Fibroblast of peridontal ligament (primary cell): Measurements from ENCODE around the gene COL8A2.
A peak's percentile ranks its signal among the peaks of the same experiment; 100 is the strongest.

Source experiments
- DNase-seq: peaks from one replicate; pipeline ENCODE4 v3.0.0-alpha.2; 2010; ENCODE audit errors: extremely low read depth

Gene COL8A2

GRCh38 chr1:36137226-36137625, 12.2 kb upstream of the COL8A2 start:
- no peak for DNase-seq

- DNase-seq: peak; percentile 90
Observed at GRCh38 chr1:36136535-36136934, 11.5 kb upstream of the COL8A2 start.

- no peak for DNase-seq
Observed at GRCh38 chr1:36135796-36136195, 10.8 kb upstream of the COL8A2 start.

- no peak for DNase-seq
Observed at GRCh38 chr1:36135330-36135667, 10.3 kb upstream of the COL8A2 start.

GRCh38 chr1:36134505-36135329, 9.7 kb upstream of the COL8A2 start:
- DNase-seq: peak; percentile 70

GRCh38 chr1:36134031-36134430, 9.0 kb upstream of the COL8A2 start:
- peak; percentile 34 for DNase-seq

GRCh38 chr1:36133484-36133883, 8.5 kb upstream of the COL8A2 start:
- DNase-seq: peak; percentile 98

- no peak for DNase-seq
Observed at GRCh38 chr1:36132029-36132428, 7.0 kb upstream of the COL8A2 start.

GRCh38 chr1:36128905-36129206, 3.8 kb upstream of the COL8A2 start:
- DNase-seq: no peak

GRCh38 chr1:36128126-36128904, 3.3 kb upstream of the COL8A2 start:
- DNase-seq: no peak

GRCh38 chr1:36126797-36127500, 1.9 kb upstream of the COL8A2 start:
- no peak for DNase-seq

- DNase-seq: no peak
Observed at GRCh38 chr1:36126005-36126716, 1.1 kb upstream of the COL8A2 start.

GRCh38 chr1:36124404-36125128, 456 bp downstream of the COL8A2 start:
- no peak for DNase-seq

GRCh38 chr1:36123356-36123755, 1.7 kb downstream of the COL8A2 start:
- DNase-seq: no peak

- no peak for DNase-seq
Observed at GRCh38 chr1:36122062-36123030, 2.7 kb downstream of the COL8A2 start.

- no peak for DNase-seq
Observed at GRCh38 chr1:36119456-36119855, 5.6 kb downstream of the COL8A2 start.

GRCh38 chr1:36118447-36119204, 6.4 kb downstream of the COL8A2 start:
- DNase-seq: no peak

GRCh38 chr1:36116901-36117300, 8.1 kb downstream of the COL8A2 start:
- DNase-seq: no peak

- peak; percentile 62 for DNase-seq
Observed at GRCh38 chr1:36115931-36116330, 9.1 kb downstream of the COL8A2 start.
